Measurements from ENCODE around the gene ELK4. TPM values are rescaled to one million over a fixed set of nuclear protein-coding genes. Genes with fewer than 3 reads are reported as not detected.

ELK4 gene
- polyA plus RNA-seq, 1 of the 3 experiments (the other 2 are of a cell fraction), result 2.6 TPM

DNA sequence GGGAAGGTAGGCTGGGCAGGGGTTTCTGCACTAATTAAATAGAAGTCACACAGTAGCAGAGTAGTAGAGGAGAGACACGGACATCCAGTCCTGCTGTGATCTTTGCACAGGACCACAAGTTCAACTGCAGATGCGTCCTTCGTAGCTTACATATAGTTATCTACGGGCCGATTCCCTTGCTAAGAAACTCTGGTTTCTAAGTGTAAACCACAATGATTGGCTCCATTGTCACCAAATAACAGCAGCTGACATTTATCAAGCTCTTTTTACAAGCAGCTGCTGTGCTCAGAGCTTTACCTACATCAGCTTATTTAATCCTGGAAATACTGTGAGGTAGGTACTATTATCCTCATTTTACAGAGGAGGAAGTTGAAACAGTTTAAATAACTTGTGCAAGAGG, 45.4 kb upstream of the ELK4 start:
- Histone ChIP-seq H4K20me1 (ENCODE audit: insufficient read depth) (no peaks in the 10 kb centered on the region), H3K9ac (no peak overlapping the region), H3K79me2 (ENCODE audit: insufficient read depth) (peaks cover 34% of the 10 kb centered on the region), H3K9me2 (no peaks in the 10 kb centered on the region), H3K4me2 (no peak overlapping the region), H3K27me3 (ENCODE audit: insufficient read depth) (no peaks in the 10 kb centered on the region), H3K27ac (ENCODE audit: low read depth in 2 of 2, low read length in 1 of 2) (no peak overlapping the region), H3K9me3 (no peaks in the 10 kb centered on the region), H3K4me3 (ENCODE audit: low read depth in 2 of 2, low read length in 1 of 2) (no peak overlapping the region), H3F3A (replicated peaks; ENCODE audit: insufficient read depth) (no peaks in the 10 kb centered on the region), H2AFZ (ENCODE audit: low read depth) (no peak overlapping the region), H3K4me1 (ENCODE audit: control insufficient read depth in 1 of 2, insufficient read depth in 2 of 2, low read depth in 1 of 2, low read length in 1 of 2) (peaks cover 8 to 12% of the 10 kb centered on the region in 2 experiments; a peak in 1 of 4 replicates), H3K36me3 (replicated peaks in 1 of 2; ENCODE audit: control insufficient read depth in 1 of 2, insufficient read depth in 2 of 2, low read length in 1 of 2) (no peaks in the 10 kb centered on the region)
- ChIA-PET POLR2A (interaction anchor here (1.3 kb wide), 1 partner anchor 12 kb away, joined by 3 read pairs; no protein-coding TSS in a partner anchor), CTCF (interaction anchor here (0.6 to 18.5 kb wide), 7 partner anchors 11 to 189 kb away, joined by 3 to 214 read pairs (median 4); no protein-coding TSS in a partner anchor)
- TF ChIP-seq POLR2AphosphoS5 (IDR thresholded peaks at IDR 0.05; ENCODE audit: low read depth, low read length), result no peak
- TF ChIP-seq ELF1 (IDR thresholded peaks at IDR 0.05), result no peak
- TF ChIP-seq RXRA (IDR thresholded peaks at IDR 0.05; ENCODE audit: borderline replicate concordance, low read depth), result no peak
- TF ChIP-seq, protein P1, sequence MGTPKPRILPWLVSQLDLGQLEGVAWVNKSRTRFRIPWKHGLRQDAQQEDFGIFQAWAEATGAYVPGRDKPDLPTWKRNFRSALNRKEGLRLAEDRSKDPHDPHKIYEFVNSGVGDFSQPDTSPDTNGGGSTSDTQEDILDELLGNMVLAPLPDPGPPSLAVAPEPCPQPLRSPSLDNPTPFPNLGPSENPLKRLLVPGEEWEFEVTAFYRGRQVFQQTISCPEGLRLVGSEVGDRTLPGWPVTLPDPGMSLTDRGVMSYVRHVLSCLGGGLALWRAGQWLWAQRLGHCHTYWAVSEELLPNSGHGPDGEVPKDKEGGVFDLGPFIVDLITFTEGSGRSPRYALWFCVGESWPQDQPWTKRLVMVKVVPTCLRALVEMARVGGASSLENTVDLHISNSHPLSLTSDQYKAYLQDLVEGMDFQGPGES (IDR thresholded peaks at IDR 0.05; ENCODE audit: low read depth, low read length), result no peak
- no peak for TF ChIP-seq RAD21 (IDR thresholded peaks at IDR 0.05; ENCODE audit: low read length)
- WGBS (ENCODE audit: low lambda C conversion rate), result 79% methylated on average over 5 of the region's 5 CpGs
- DNase-seq, result no peak

DNA sequence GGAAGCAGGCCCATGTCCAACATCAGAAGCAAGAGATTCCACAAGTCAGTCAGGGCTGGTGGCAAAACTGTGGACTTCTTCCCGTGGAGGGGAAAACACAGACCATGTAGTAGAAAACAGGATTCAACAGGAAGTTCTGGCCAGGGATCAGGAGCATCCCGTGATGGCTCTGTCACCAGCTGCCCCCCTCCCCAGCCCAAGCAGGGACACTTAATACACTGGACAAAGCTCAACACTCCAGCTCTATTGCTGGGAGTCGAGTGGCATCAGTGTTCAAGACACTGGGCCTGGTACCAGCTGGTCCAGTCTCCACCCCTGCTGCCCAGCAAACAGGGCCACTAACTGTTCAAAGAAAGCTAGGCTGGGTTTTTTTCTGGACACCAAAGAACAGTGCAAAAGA, 44.8 kb upstream of the ELK4 start:
- no peaks in the 10 kb centered on the region for H3K27me3 ChIP-seq (ENCODE audit: insufficient read depth)
- no peaks in the 10 kb centered on the region for H3F3A ChIP-seq (replicated peaks; ENCODE audit: insufficient read depth)
- H3K79me2 ChIP-seq (ENCODE audit: insufficient read depth), result peaks cover 34% of the 10 kb centered on the region
- H3K36me3 ChIP-seq (replicated peaks in 1 of 2; ENCODE audit: control insufficient read depth in 1 of 2, insufficient read depth in 2 of 2, low read length in 1 of 2), result no peaks in the 10 kb centered on the region
- ChIA-PET POLR2A (interaction anchor here (1.3 kb wide), 1 partner anchor 13 kb away, joined by 3 read pairs; no protein-coding TSS in a partner anchor), CTCF (interaction anchor here (0.6 to 18.5 kb wide), 6 partner anchors 10 to 188 kb away, joined by 3 to 214 read pairs (median 6); no protein-coding TSS in a partner anchor)
- 86% methylated on average over 2 of the region's 3 CpGs for WGBS (ENCODE audit: low lambda C conversion rate)
- peaks cover 8 to 12% of the 10 kb centered on the region in 2 experiments; a peak in 1 of 4 replicates for H3K4me1 ChIP-seq (ENCODE audit: control insufficient read depth in 1 of 2, insufficient read depth in 2 of 2, low read depth in 1 of 2, low read length in 1 of 2)
- DNase-seq, result no peak
- no peak overlapping the region for H3K4me3 ChIP-seq (ENCODE audit: low read depth in 2 of 2, low read length in 1 of 2)
- H3K9me2 ChIP-seq, result no peaks in the 10 kb centered on the region
- no peaks in the 10 kb centered on the region for H3K9me3 ChIP-seq
- no peak overlapping the region for H2AFZ ChIP-seq (ENCODE audit: low read depth)
- no peak overlapping the region for H3K27ac ChIP-seq (ENCODE audit: low read depth in 2 of 2, low read length in 1 of 2)
- TF ChIP-seq POLR2AphosphoS5 (IDR thresholded peaks at IDR 0.05; ENCODE audit: low read depth, low read length) (no peak), FOSL2 (IDR thresholded peaks at IDR 0.05; ENCODE audit: borderline replicate concordance, low read depth) (no peak), GATA2 (CRISPR knock-in tag; IDR thresholded peaks at IDR 0.05) (no peak), TAF1 (IDR thresholded peaks at IDR 0.05; ENCODE audit: borderline replicate concordance, low read depth, low read length) (no peak), TCF12 (IDR thresholded peaks at IDR 0.05) (no peak), JUND (IDR thresholded peaks at IDR 0.05) (no peak), NFIC (IDR thresholded peaks at IDR 0.05; ENCODE audit: borderline replicate concordance) (no peak), RAD21 (IDR thresholded peaks at IDR 0.05; ENCODE audit: low read length) (no peak), YY1 (IDR thresholded peaks at IDR 0.05; ENCODE audit: low read depth) (no peak), NRF1 (IDR thresholded peaks at IDR 0.05; ENCODE audit: low read depth, low read length) (no peak)
- no peak overlapping the region for H3K4me2 ChIP-seq
- H3K9ac ChIP-seq, result no peak overlapping the region
- no peaks in the 10 kb centered on the region for H4K20me1 ChIP-seq (ENCODE audit: insufficient read depth)

Data from SK-N-SH (cell line).